Omental fat pad (tissue), 4 donors: Measurements from ENCODE around the gene YIPF1. TPM values are rescaled to one million over a fixed set of nuclear protein-coding genes. Genes with fewer than 3 reads are reported as not detected.
"Not testable (repeated sequence)": the region's sequence is repeated elsewhere in the genome, so short reads cannot be mapped to it uniquely, and the experiment has no call there.

Experiments used
- ATAC-seq: fragments of 150-250 bp; one replicate; pipeline ENCODE4 v1.9.1; 2016; ENCODE audit warnings: mild to moderate bottlenecking, moderate library complexity; ENCODE audit not compliant: low FRiP score
- DNase-seq: peaks from one replicate; pipeline ENCODE4 v3.0.0-alpha.2; 2019; ENCODE audit warnings: low spot score
- total RNA-seq, 4 donors: library from RNA; depleted of rRNA; stranded (reverse); fragments of >200 nt; gene quantifications; one replicate each; pipeline ENCODE4 v1.1.0, GENCODE V29; 2016
- TF ChIP-seq, protein P1 (sequence below), 3 donors: fragments of 450-650 bp; IDR thresholded peaks; one replicate each; pipeline ENCODE4 v1.5.1; 2016 to 2017; ENCODE audit warnings: antibody characterized with exemption in 3 of 3, mild to moderate bottlenecking in 3 of 3, moderate library complexity in 2 of 3

The YIPF1 gene
- total RNA-seq, 4 donors from 2014 or later, result 14.8 to 29.4 (median 21.0) TPM

DNA sequence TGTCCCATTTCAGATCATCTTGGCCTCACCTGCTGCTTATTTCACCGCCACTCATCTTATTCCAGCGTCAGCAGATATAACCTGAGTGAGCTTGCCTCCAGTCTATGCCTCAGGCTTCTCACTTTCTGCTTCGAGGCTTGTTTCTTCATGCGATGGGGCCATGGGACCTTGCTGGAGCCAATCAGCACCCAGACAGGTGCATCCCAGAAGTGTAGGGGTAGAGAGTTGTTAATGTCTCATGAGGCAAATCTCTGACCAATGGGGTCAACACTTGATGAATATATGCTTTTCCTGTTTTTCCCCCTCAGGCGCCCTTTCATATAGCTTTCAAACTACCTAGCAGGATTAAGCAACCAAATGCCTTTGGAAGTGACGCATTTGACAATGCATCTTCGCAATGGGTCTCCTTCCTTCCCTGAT lies 935 bp upstream of the YIPF1 start:
- TF ChIP-seq, protein P1, sequence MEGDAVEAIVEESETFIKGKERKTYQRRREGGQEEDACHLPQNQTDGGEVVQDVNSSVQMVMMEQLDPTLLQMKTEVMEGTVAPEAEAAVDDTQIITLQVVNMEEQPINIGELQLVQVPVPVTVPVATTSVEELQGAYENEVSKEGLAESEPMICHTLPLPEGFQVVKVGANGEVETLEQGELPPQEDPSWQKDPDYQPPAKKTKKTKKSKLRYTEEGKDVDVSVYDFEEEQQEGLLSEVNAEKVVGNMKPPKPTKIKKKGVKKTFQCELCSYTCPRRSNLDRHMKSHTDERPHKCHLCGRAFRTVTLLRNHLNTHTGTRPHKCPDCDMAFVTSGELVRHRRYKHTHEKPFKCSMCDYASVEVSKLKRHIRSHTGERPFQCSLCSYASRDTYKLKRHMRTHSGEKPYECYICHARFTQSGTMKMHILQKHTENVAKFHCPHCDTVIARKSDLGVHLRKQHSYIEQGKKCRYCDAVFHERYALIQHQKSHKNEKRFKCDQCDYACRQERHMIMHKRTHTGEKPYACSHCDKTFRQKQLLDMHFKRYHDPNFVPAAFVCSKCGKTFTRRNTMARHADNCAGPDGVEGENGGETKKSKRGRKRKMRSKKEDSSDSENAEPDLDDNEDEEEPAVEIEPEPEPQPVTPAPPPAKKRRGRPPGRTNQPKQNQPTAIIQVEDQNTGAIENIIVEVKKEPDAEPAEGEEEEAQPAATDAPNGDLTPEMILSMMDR (IDR thresholded peaks at IDR 0.05), result no peak
- no peak for DNase-seq
- ATAC-seq, result no peak

DNA sequence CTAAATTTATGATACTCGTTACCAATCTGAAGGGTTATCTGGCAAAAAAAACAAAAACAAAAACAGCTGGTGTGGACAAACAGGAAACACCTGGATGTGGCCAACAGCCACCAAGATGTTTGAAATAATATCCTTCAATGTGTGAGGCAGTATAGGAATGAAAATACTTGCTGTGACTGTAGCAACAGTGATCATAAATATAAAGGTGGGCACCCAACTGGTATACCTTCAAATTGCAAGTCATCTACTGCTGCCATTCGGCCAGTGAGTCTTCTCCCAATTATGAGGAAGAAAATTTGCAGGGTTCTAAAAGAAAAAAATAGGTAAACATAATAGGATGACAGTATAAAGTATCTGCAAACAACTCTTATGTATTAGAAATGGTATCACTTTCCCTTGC lies 916 bp downstream of the YIPF1 start:
- TF ChIP-seq, protein P1 (IDR thresholded peaks at IDR 0.05), result no peak
- ATAC-seq (no peak), DNase-seq (no peak)

DNA sequence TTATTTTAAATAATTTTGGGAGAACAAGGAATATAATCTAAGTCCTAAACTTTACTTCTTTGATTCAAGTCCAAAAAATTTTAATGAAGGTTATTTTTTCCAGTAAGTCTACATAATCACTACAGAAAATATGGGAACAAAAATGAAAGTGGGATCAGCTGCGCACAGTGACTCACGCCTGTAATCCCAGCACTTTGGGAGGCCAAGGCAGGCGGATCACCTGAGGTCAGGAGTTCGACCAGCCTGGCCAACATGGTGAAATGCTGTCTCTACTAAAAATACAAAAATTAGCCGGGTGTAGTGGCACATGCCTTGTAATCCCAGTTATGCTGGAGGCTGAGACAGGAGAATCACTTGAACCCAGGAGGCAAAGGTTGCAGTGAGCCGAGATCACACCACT lies 6.0 kb downstream of the YIPF1 start:
- ATAC-seq, DNase-seq: not testable (repeated sequence)

DNA sequence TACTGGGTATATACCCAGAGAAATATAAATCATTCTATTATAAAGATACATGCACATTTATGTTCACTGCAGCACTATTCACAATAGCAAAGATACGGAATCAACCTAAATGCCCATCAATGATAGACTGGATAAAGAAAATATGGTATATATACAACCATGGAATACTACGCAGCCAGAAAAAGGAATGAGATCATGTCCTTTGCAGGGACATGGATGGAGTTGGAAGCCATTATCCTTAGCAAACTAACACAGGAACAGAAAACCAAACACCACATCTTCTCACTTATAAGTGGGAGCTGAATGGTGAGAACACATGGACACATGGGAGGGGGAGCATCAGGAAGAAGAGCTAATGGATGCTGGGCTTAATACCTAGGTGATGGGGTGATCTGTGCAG lies 7.7 kb downstream of the YIPF1 start:
- not testable (repeated sequence) for DNase-seq, ATAC-seq

DNA sequence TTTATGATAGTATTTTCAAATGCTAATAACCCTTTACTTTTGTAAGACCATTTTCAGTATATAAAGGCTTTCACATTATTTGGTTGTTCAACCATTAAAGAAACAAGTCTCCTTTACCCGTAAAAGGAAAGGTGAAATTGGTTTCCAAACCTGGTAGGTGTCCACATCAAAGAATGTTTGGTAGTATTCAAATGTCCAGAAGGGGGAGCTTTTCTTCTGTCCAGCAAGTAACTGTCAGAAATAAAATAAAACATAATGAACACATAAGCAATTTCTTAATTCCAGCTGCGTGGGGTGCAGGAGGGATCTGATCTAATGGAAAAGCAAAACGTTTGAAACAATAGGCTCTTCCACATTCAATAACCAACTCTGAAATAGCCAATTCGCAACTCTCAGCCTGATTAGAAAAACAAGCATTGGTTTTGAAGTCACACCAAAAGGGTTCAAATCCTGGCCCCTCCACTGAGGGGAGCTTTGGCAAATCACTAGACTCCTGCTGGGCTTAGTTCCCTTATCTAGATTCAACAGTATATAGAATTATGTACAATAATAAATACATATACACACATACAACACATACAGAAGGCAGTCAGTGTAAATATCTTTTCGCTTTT lies 11.0 kb downstream of the YIPF1 start:
- DNase-seq (no peak), ATAC-seq (no peak)
- TF ChIP-seq, protein P1 (IDR thresholded peaks at IDR 0.05), result no peak

DNA sequence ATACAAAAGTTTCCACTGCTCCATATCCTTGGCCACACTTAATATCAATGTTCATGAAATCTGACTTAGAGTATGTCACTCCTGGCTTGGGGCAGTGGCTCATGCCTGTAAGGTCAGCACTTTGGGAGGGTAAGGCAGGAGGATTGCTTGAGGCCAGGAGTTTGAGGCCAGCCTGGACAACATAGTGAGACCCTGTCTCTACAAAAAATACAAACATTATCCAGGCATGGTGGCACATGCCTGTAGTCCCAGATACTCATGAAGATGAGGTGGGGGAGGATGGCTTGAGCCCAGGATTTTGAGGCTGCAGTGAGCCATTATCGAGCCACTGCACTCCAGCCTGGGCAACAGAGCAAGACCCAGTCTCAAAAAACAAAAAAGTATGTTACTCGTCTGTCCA lies 14.4 kb downstream of the YIPF1 start:
- ATAC-seq, DNase-seq: not testable (repeated sequence)

DNA sequence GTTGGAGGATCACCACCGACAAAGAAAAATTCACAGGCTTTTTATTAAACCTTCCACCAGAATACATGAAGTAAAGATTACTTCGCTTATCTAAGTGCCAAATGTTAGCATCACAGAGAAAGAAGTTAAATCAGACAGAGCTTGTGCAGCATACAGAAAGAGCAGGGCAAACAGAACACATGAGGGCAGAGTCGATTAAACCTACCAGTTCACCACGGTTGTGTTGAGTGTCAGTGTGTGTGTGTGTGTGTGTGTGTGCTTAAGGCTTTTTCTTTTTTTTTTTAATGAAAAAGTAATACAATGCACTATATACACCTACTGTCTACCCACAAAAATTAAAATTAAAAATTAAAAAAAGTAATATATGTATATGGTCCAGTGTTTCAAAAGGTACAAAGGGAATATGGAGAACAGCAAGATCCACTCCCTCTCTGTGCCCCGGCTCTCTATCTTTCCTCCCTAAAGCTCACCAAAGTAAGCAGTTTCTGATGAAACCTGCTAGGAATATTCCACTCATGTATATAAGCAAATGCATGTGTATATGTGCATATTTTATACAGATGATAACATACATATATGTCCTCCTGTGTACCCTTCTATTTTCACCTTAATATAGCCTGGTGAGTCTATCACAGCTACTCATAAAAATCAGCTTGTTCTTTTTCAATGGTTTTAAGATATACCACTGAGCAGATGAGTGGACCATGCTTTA lies 17.7 kb downstream of the YIPF1 start:
- ATAC-seq, result no peak
- TF ChIP-seq, protein P1 (IDR thresholded peaks at IDR 0.05), result no peak

DNA sequence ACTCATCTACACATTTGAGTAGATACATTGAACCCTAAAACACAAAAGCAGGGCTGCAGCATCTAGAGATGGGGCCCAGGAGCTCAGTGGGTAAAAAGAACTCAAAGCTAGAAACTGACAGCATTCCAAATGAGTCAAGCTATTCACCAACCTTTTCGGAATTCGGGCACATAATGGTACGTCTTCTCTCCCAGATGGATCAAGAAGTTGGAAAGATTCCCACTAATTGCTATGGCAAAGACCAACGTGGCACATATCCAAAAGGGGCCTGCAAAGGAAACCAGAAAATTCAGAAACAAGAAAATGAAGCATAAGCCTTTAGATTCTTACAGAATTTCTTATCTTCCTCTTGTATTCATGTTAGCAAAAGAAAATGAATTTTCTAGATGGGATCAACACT lies 18.4 kb downstream of the YIPF1 start:
- ATAC-seq (no peak), DNase-seq (no peak)
- TF ChIP-seq, protein P1 (IDR thresholded peaks at IDR 0.05), result no peak

More for the DNA sequence above, 17.7 kb downstream of the YIPF1 start:
- no peak for DNase-seq
